Measurements from ENCODE around the gene CD99.
"Not testable (repeated sequence)": the region's sequence is repeated elsewhere in the genome, so short reads cannot be mapped to it uniquely, and the experiment has no call there.

CD99 gene

DNA sequence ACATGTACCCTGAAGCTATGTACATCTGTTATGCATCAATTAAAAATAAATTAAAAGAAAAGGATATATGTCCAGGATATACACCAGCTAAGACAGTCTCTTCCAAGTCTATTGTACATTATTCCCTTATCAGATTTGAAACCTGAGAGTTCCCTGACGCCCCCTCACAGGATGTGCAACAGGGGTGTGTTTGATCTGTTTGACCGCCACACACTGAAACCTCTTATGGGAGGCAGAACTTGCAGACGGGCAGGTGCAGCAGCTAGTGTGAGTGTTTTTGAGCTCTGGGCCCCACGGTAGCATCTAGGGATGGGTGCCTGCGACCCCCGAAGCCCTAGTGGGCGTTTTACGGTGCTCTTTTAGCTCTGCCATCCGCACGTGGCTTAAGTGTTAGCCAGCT, 65.5 kb downstream of the CD99 start:
- no peak for DNase-seq (ENCODE audit: low read depth in 2 of 2)
- TF ChIP-seq, protein P1, sequence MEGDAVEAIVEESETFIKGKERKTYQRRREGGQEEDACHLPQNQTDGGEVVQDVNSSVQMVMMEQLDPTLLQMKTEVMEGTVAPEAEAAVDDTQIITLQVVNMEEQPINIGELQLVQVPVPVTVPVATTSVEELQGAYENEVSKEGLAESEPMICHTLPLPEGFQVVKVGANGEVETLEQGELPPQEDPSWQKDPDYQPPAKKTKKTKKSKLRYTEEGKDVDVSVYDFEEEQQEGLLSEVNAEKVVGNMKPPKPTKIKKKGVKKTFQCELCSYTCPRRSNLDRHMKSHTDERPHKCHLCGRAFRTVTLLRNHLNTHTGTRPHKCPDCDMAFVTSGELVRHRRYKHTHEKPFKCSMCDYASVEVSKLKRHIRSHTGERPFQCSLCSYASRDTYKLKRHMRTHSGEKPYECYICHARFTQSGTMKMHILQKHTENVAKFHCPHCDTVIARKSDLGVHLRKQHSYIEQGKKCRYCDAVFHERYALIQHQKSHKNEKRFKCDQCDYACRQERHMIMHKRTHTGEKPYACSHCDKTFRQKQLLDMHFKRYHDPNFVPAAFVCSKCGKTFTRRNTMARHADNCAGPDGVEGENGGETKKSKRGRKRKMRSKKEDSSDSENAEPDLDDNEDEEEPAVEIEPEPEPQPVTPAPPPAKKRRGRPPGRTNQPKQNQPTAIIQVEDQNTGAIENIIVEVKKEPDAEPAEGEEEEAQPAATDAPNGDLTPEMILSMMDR (IDR thresholded peaks at IDR 0.05; ENCODE audit: low read depth, low read length): no peak
- H3K4me3 ChIP-seq (replicated peaks in 1 of 2; ENCODE audit: low read depth in 2 of 2, low read length in 2 of 2): no peak overlapping the region

DNA sequence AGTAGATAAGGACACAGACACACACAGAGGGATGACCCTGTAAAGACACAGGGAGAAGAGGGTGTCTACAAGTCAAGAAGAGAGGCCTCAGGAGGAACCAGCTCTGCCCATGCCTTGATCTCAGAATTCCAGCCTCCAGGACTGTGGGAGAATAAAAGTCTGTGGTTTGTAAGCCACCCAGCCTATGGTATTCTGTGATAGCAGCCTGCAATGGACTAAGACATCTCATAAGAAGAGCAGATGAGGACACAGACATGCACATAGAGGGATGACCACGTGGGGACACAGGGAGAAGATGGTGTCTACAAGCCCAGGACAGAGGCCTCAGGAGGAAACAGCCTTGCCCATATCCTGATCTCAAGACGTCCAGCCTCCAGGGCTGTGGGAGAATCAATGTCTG, 70.2 kb downstream of the CD99 start:
- H3K4me3 ChIP-seq (replicated peaks in 1 of 2; ENCODE audit: low read depth in 2 of 2, low read length in 2 of 2): no peak overlapping the region
- DNase-seq (ENCODE audit: low read depth in 2 of 2): no peak
- TF ChIP-seq, protein P1 (IDR thresholded peaks at IDR 0.05; ENCODE audit: low read depth, low read length): no peak

- peak; percentile 29 to 51 for DNase-seq (ENCODE audit: low read depth in 2 of 2)
Observed at GRCh38 chrX:2762671-2763070, 71.6 kb downstream of the CD99 start.

GRCh38 chrX:2764766-2765548, 73.9 kb downstream of the CD99 start:
- not testable (repeated sequence) for DNase-seq (ENCODE audit: low read depth in 2 of 2); H3K4me3 ChIP-seq (replicated peaks in 1 of 2; ENCODE audit: low read depth in 2 of 2, low read length in 2 of 2)

More at GRCh38 chrX:2762671-2763070, 71.6 kb downstream of the CD99 start:
- H3K4me3 ChIP-seq (replicated peaks in 1 of 2; ENCODE audit: low read depth in 2 of 2, low read length in 2 of 2): not testable (repeated sequence)

- H3K4me3 ChIP-seq (replicated peaks in 1 of 2; ENCODE audit: low read depth in 2 of 2, low read length in 2 of 2): no peak overlapping the region
- DNase-seq (ENCODE audit: low read depth in 2 of 2): no peak
- TF ChIP-seq, protein P1 (IDR thresholded peaks at IDR 0.05; ENCODE audit: low read depth, low read length): no peak
Observed at GRCh38 chrX:2765549-2765830, 74.4 kb downstream of the CD99 start.

GRCh38 chrX:2766906-2767305, 75.8 kb downstream of the CD99 start:
- TF ChIP-seq, protein P1 (IDR thresholded peaks at IDR 0.05; ENCODE audit: low read depth, low read length): no peak
- DNase-seq (ENCODE audit: low read depth in 2 of 2): peak in 1 of 2 donors; percentile 13
- no peak overlapping the region for H3K4me3 ChIP-seq (replicated peaks in 1 of 2; ENCODE audit: low read depth in 2 of 2, low read length in 2 of 2)

DNA sequence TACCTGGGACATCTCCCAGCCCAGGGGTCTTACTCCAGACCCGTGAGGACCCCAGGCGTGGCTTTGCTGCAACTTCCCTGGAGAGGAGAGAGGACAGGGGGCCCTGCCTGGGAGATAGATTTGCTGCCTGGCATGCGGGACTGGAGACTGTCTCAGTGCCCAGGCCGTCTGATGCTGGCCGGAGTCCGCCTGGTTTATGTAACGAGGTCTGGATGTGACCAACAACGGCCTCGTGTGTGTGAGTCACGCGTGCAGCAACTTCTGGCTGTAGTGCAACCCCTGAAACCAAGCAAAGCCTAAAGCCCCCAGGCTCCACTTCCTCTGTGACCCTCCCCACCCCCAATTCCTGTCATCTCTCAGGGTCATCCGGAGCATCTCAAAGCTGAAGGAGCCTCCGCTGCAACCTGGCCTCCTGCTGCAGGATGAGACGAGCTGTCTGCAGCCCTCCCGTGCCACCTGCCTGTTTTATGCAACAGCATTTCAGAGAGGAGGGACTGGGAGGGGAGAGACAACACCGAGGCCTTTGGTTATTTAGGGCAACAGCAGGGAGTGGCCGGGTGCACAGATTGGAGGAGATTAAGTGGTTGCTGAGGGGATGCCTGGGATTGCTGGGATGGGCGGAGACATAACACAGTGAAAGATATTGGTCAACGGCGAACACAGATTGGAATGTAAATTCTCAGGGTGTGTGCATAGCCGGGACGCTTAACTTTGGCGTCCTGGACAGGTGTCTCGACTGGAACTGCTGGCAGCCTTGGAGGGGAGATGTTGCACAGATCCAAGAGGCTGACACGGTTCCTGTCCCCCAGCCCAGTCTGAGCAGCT, 76.7 kb downstream of the CD99 start:
- no peak overlapping the region for H3K4me3 ChIP-seq (replicated peaks in 1 of 2; ENCODE audit: low read depth in 2 of 2, low read length in 2 of 2)
- TF ChIP-seq, protein P1 (IDR thresholded peaks at IDR 0.05; ENCODE audit: low read depth, low read length): no peak
- peak; percentile 49 to 61 for DNase-seq (ENCODE audit: low read depth in 2 of 2)
